Breast epithelium (tissue), 4 donors: ENCODE results near the gene TRNT1. TPM values are rescaled to one million over a fixed set of nuclear protein-coding genes. Genes with fewer than 3 reads are reported as not detected.
A peak's percentile ranks its signal among the peaks of the same experiment; 100 is the strongest.

Source experiments
- DNase-seq, 2 donors: peaks; one replicate each; pipeline ENCODE4 v3.0.0-alpha.2; 2019; ENCODE audit warnings: low spot score in 2 of 2
- H3K27ac ChIP-seq, 2 donors: fragments of 200-600 bp; sonication (generic) in 1 of 2; one replicate each; pipeline ENCODE4 v1.5.1; 2016 to 2019; ENCODE audit warnings: mild to moderate bottlenecking in 1 of 2
- H3K27me3 ChIP-seq, 2 donors: fragments of 200-600 bp; sonication (generic) in 1 of 2; one replicate each; pipeline versions ENCODE4 v1.5.1 to v1.6.0; 2017 to 2019; ENCODE audit warnings: control low read depth in 1 of 2, mild to moderate bottlenecking in 1 of 2
- H3K36me3 ChIP-seq: fragments of 200-600 bp; one replicate; pipeline ENCODE4 v1.5.1; 2019
- H3K4me1 ChIP-seq, 2 donors: fragments of 200-600 bp; sonication (generic); one replicate each; pipeline ENCODE4 v1.5.1; 2016 to 2019; ENCODE audit warnings: control low read depth in 1 of 2
- H3K4me3 ChIP-seq, 3 donors: fragments of 200-600 bp; sonication (generic); 1 replicate in 2 of 3; 2 replicates in 1 of 3; pipeline ENCODE4 v1.5.1; 2016 to 2019; ENCODE audit warnings: mild to moderate bottlenecking in 3 of 3, moderate library complexity in 2 of 3
- H3K9me3 ChIP-seq, 2 donors: fragments of 200-600 bp; sonication (generic) in 1 of 2; one replicate each; pipeline ENCODE4 v1.5.1; 2016 to 2019; ENCODE audit warnings: control low read depth in 1 of 2
- POLR2A ChIP-seq: fragments of 450-650 bp; IDR thresholded peaks from one replicate; pipeline ENCODE4 v1.6.1; 2016; ENCODE audit warnings: antibody characterized with exemption, mild to moderate bottlenecking, moderate library complexity
- POLR2AphosphoS5 ChIP-seq, 3 donors: sonication (generic); formaldehyde crosslinking; IDR thresholded peaks; one replicate each; pipeline ENCODE4 v1.6.1; 2017; ENCODE audit warnings: antibody characterized with exemption in 3 of 3
- intact Hi-C: fragments of 100-400 bp; cut with DNase I; formaldehyde crosslinking; loops from one replicate; pipeline ENCODE4 v1.15.1; 2023; ENCODE audit warnings: low total_unique reads
- total RNA-seq, 3 donors: library from RNA; depleted of rRNA; stranded (reverse); fragments of >200 nt; gene quantifications; one replicate each; pipeline ENCODE4 v1.1.0, GENCODE V29; 2016
- TF ChIP-seq, protein P1 (sequence below), 3 donors: fragments of 450-650 bp; IDR thresholded peaks; one replicate each; pipeline ENCODE4 v1.5.1; 2016 to 2017; ENCODE audit warnings: antibody characterized with exemption in 3 of 3, mild to moderate bottlenecking in 3 of 3, moderate library complexity in 3 of 3

Gene TRNT1
- total RNA-seq, 3 donors from 2014 or later = 16.0 to 24.0 (median 19.0) TPM

DNA sequence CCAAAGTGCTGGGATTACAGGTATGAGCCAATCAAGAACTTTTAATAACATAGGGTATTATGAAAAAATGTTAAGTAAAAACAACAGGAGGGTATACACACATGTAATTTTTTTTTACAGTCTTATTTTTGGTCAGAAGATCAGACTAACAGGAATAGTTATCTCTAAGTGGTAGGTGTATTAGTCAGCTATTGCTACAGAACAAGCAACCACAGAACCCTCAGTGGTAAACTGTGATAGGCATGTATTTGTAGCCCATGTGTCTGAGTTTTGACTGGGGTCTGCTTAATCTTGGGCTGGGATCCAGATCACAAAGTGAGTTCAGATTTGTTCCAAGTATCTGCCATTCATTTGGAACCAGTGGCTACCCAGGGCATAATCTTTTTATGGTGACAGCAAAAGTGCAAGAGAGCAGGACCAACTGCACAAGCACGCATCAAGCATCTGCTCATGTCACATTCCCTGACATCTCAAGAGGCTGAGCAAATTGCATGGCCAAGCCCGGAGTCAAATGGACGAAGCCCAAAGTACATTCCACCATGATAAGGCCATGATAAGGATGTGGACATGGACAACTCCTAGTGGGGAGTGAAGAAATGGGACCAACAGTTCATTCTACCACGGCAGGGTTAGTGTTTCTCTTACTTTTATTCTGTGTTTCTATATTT, 13.6 kb upstream of the TRNT1 start:
- no peak for TF ChIP-seq POLR2AphosphoS5 (IDR thresholded peaks at IDR 0.05)
- no peak for TF ChIP-seq POLR2A
- TF ChIP-seq, protein P1, sequence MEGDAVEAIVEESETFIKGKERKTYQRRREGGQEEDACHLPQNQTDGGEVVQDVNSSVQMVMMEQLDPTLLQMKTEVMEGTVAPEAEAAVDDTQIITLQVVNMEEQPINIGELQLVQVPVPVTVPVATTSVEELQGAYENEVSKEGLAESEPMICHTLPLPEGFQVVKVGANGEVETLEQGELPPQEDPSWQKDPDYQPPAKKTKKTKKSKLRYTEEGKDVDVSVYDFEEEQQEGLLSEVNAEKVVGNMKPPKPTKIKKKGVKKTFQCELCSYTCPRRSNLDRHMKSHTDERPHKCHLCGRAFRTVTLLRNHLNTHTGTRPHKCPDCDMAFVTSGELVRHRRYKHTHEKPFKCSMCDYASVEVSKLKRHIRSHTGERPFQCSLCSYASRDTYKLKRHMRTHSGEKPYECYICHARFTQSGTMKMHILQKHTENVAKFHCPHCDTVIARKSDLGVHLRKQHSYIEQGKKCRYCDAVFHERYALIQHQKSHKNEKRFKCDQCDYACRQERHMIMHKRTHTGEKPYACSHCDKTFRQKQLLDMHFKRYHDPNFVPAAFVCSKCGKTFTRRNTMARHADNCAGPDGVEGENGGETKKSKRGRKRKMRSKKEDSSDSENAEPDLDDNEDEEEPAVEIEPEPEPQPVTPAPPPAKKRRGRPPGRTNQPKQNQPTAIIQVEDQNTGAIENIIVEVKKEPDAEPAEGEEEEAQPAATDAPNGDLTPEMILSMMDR (IDR thresholded peaks at IDR 0.05) = no peak
- Histone ChIP-seq H3K27me3 (no peaks in the 10 kb centered on the region), H3K4me1 (no peaks in the 10 kb centered on the region), H3K36me3 (no peaks in the 10 kb centered on the region), H3K4me3 (no peak overlapping the region), H3K27ac (no peak overlapping the region), H3K9me3 (no peaks in the 10 kb centered on the region)
- no peak for DNase-seq
- intact Hi-C loops = no loop called here

- Histone ChIP-seq H3K9me3 (no peaks in the 10 kb centered on the region), H3K27ac (no peak overlapping the region), H3K36me3 (no peaks in the 10 kb centered on the region), H3K27me3 (no peaks in the 10 kb centered on the region), H3K4me1 (no peaks in the 10 kb centered on the region), H3K4me3 (no peak overlapping the region)
- intact Hi-C loops = no loop called here
- DNase-seq = no peak
- TF ChIP-seq, protein P1 (IDR thresholded peaks at IDR 0.05) = no peak
- TF ChIP-seq POLR2AphosphoS5 (IDR thresholded peaks at IDR 0.05) (no peak), POLR2A (no peak)
Measured at GRCh38 chr3:3117651-3118050, 9.1 kb upstream of the TRNT1 start.

DNA sequence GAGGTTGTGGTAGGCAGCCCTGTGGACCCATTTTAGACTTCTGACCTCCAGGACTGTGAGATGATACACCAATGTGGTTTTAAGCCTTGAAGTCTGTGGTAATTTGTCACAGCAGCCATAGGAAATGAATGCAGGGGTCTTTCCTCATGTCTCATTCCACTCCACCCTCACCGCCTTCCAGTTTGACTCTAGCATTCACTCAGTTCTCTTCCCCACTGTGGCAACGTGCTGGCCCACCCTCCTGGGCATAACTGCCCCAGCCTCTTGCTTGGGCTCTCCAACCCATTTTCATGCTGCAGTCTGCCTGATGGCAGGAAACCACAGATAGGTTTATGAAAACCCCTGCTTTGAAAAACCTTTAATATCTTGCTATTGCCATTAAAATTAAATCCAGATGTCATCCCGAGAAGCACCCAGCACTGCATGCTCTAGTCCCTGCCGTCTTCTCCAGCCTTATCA, 7.3 kb upstream of the TRNT1 start:
- no peaks in the 10 kb centered on the region for H3K27me3 ChIP-seq
- H3K4me1 ChIP-seq = no peaks in the 10 kb centered on the region
- no peaks in the 10 kb centered on the region for H3K36me3 ChIP-seq
- H3K27ac ChIP-seq = no peak overlapping the region
- no peaks in the 10 kb centered on the region for H3K9me3 ChIP-seq
- DNase-seq = no peak
- TF ChIP-seq POLR2AphosphoS5 (IDR thresholded peaks at IDR 0.05) = no peak
- TF ChIP-seq, protein P1 (IDR thresholded peaks at IDR 0.05) = no peak
- TF ChIP-seq POLR2A = no peak
- no peak overlapping the region for H3K4me3 ChIP-seq
- intact Hi-C loops = no loop called here

GRCh38 chr3:3125977-3126376, 763 bp upstream of the TRNT1 start:
- Histone ChIP-seq H3K9me3 (no peaks in the 10 kb centered on the region), H3K27ac (peak overlapping the region; percentile 90 to 92), H3K4me1 (peaks cover 2 to 7% of the 10 kb centered on the region in 2 donors), H3K27me3 (no peaks in the 10 kb centered on the region), H3K36me3 (no peaks in the 10 kb centered on the region), H3K4me3 (peak overlapping the region; percentile 81 to 91 (median 81))
- intact Hi-C loops = no loop called here
- TF ChIP-seq, protein P1 (IDR thresholded peaks at IDR 0.05) = no peak
- TF ChIP-seq POLR2AphosphoS5 (IDR thresholded peaks at IDR 0.05) (no peak), POLR2A (no peak)
- DNase-seq = no peak

GRCh38 chr3:3127432-3128010, 781 bp downstream of the TRNT1 start:
- Histone ChIP-seq H3K4me3 (peak overlapping the region; percentile 81 to 91 (median 81)), H3K27ac (peak overlapping the region; percentile 90 to 92), H3K36me3 (no peaks in the 10 kb centered on the region), H3K4me1 (peaks cover 2 to 7% of the 10 kb centered on the region in 2 donors), H3K9me3 (no peaks in the 10 kb centered on the region), H3K27me3 (no peaks in the 10 kb centered on the region)
- DNase-seq = no peak
- intact Hi-C loops = no loop called here
- TF ChIP-seq POLR2A = no peak
- TF ChIP-seq POLR2AphosphoS5 (IDR thresholded peaks at IDR 0.05) = no peak
- TF ChIP-seq, protein P1 (IDR thresholded peaks at IDR 0.05) = no peak
